Uterus (tissue), 2 donors: ENCODE measurements around the gene FAF1.

Experiments used
- POLR2A ChIP-seq, 2 donors: fragments of 450-650 bp; IDR thresholded peaks; one replicate each; pipeline ENCODE4 v1.6.1; 2016; ENCODE audit warnings: antibody characterized with exemption in 2 of 2, mild to moderate bottlenecking in 1 of 2, moderate library complexity in 1 of 2
- TF ChIP-seq, protein P1 (sequence below), 4 experiments: fragments of 200-600 bp in 2 of 4; fragments of 450-650 bp in 2 of 4; sonication (generic) in 2 of 4; IDR thresholded peaks; one replicate each; pipeline ENCODE4 v1.5.1; 2016 to 2019; ENCODE audit warnings: antibody characterized with exemption in 4 of 4, mild to moderate bottlenecking in 2 of 4, moderate library complexity in 1 of 4

DNA sequence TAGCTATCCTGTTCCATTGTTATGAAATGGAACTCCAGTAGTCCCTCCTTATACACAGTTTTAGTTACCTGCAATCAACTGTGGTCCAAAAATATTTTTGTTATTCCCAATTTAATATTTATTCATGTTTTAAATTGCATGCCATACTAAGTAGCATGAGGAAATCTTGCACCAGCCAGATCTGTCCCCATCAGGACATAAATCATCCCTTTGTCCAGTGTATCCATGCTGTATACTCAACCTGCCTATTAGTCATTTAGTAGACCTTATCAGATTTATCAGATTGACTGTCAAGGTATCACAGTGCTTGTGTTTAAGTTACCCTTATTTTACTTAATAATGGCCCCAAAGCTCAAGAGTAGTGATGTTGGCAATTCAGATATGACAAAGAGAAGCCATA, 328.9 kb downstream of the FAF1 start:
- TF ChIP-seq, protein P1, sequence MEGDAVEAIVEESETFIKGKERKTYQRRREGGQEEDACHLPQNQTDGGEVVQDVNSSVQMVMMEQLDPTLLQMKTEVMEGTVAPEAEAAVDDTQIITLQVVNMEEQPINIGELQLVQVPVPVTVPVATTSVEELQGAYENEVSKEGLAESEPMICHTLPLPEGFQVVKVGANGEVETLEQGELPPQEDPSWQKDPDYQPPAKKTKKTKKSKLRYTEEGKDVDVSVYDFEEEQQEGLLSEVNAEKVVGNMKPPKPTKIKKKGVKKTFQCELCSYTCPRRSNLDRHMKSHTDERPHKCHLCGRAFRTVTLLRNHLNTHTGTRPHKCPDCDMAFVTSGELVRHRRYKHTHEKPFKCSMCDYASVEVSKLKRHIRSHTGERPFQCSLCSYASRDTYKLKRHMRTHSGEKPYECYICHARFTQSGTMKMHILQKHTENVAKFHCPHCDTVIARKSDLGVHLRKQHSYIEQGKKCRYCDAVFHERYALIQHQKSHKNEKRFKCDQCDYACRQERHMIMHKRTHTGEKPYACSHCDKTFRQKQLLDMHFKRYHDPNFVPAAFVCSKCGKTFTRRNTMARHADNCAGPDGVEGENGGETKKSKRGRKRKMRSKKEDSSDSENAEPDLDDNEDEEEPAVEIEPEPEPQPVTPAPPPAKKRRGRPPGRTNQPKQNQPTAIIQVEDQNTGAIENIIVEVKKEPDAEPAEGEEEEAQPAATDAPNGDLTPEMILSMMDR (IDR thresholded peaks at IDR 0.05) = no peak
- TF ChIP-seq POLR2A (IDR thresholded peaks at IDR 0.05) = no peak
